ENCODE results near the gene CNTFR.

CNTFR gene

GRCh38 chr9:34620061-34620994, 30.8 kb upstream of the CNTFR start, which contains the start of gene DCTN3:
Gene DCTN3, minus strand, starts transcription at chr9:34620495. Its CDS starts 31 bp downstream, at chr9:34620464.
- DNase-seq (ENCODE audit: low spot score), result peak; percentile 96

GRCh38 chr9:34615132-34615531, 25.6 kb upstream of the CNTFR start:
- DNase-seq (ENCODE audit: low spot score), result no peak

DNA sequence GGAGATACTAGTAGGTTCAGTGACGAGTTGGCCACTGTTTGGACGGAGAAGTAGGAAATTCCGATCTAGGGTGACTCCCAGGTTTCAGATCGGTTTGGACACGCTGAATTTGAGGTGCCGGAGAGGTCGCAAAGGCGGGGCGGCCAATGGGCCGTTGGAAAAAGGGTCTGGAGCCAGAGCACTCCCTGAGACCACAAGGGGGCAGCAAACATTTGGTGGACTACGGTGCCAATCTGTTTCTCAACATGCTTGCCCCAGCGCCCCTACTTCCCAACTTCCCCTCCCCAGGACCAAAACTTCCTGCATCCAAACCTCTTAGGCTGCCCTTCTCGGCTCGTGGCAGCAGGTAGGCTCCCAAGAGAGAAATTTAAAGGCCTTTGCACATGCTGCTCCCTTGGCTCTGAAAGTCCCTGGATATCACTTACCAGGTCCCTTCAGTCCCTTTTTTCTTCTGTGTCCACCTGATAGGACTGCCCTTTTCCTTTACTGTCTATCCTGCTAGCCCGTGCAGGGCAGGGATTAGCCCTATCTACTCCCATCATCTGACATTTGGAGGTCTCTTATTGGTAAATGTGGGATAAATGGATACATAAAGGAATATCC, 23.4 kb upstream of the CNTFR start:
- peak; percentile 77 for DNase-seq (ENCODE audit: low spot score)

DNA sequence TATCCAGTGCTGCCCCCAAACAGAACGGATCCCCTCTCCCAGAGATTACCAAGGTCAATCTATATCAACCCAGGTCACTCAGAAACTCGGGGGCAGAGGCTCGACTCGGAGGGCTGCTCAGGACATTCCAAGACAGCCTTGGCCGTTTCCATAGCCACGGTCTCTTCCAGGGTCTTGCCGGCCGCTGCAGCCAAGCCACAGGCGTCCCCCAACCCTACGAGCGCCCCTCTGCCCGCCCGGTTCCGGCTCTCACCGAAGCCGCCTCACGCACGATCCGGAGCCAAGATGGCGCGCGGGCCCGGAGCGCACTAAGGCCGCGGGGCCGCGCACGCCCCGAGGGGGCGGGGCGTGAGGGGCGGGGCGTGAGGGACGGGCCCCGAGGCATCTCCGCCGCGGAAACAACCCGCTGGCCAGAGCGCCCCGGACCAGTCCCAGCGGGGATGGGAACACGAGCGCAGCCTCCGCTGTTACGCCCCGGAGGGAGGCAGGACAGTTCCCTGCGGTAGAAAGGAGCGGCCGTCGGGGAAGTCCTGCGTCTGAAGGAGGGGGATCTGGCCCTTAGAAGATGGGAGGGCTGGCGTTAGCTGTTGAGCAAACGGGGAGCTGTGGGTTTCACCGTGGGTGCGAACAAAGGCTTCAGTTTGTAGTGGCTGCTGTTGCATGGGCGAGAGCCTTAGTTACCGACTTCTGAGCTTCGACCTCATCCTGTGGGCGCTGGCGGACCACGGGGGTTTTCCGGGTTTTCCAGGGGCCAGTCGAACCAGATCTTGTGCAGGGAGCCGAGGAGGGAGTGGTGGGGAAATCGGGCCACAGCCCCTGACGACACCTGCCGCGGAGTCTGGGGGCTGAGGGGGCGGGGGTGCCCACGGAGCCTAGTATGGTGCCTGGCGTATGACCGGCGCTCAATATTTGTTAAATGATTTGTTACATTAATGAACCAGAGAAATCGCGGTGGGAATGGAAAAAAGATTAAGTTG, 22.6 kb upstream of the CNTFR start, which contains the start of gene RPP25L:
Gene RPP25L (minus strand): TSS at position 287 of the 977 bp plus-strand sequence. CDS start 801 bp downstream, outside the sequence.
- DNase-seq (ENCODE audit: low spot score), result peak; percentile 90

DNA sequence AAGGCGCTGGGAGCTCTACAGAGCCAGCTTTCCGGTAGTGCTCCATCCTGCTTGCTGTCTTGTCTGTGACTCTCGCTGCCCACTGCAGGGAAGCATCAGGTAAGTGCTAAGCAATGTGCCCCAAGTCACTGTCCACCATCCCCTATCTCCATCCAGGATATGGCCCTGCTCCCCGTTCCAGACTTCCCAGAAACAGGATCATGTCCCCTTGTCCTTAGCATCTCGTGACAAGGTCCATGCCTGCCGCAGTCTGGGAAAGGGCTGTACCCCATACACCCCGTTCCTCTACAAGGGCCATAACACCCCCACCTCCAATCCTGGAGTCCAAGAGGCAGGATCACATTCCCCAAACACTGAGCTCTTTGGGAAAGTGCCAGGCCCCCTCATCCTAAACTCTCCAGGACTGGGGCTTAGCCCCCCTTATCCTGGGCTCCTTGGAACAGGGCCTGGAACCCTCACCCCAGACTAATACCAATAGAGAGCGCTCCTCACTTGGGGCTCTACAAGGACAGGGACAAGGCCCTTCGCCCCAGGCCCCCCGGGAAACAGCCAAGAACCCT, 21.8 kb upstream of the CNTFR start:
- no peak for DNase-seq (ENCODE audit: low spot score)

GRCh38 chr9:34610434-34611206, 21.1 kb upstream of the CNTFR start:
- no peak for DNase-seq (ENCODE audit: low spot score)

DNA sequence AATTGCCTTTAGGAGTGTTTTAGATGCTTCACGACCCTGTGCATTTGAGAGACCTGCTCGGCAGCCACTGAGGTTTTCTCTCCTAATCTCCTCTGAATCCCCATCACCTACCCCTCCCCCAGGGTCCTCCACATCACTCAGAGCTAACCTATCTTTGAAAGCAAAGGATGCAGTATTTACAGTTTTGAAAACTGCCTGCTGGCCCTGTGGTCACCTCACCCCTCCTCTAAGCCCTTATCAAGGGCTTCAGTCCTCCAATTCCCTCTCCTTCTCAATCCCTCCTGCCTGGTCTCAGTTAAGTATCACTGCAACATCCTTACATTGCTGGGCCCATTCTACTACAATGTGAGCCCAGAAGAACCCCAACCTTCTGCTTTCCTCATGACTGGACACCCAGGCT, 17.8 kb upstream of the CNTFR start:
- no peak for DNase-seq (ENCODE audit: low spot score)

DNA sequence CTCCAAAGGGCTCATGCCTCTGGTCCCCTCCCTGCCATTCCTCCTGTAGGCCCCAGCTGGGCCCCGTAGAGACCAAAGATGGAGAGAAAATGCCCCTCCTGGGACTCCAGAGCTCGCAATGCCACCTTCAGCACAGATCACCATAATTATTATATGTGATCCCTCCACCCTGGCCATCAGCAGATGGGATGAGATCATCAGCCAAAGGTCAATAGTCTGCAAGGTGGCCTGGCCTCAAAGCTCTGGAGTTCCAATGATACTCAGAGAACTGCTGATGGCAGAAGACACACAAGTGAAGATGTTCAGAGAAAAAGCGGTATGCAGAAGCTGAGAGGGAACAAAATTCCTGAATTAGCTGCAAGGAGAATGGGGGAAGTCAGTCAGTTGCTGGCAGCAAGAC, 17.4 kb upstream of the CNTFR start:
- no peak for DNase-seq (ENCODE audit: low spot score)

- DNase-seq (ENCODE audit: low spot score), result no peak
These were observed 16.7 kb upstream of the CNTFR start for GRCh38 chr9:34606190-34606589.

DNA sequence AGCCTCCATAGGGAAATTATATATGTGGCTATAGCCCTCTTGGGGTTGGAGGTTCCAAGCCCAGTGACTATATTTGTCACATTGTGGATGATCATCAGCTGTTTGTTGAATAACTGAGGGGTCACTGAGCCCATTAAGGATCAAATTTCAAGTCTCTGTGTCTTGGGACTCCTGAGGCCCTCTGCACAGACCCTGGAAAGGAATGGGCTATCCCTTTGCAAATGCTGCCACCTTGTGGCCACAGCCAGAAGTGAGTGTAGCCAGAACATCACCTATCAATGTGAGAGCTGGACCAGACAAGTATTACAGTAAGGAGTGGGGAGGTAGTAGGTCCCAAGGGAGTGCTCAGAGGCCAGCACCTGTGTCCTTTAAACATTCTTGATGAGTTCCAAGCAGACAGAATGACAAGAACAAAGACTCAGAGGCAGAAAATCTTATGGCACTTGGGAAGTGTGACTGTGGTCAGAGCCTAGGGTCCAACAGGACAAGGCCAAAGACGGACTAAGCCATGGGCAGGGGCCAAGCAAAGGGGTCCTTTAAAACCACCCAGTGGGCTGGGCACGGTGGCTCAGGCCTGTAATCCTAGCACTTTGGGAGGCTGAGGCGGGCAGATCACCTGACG, 14.2 kb upstream of the CNTFR start:
- peak; percentile 64 for DNase-seq (ENCODE audit: low spot score)

DNA sequence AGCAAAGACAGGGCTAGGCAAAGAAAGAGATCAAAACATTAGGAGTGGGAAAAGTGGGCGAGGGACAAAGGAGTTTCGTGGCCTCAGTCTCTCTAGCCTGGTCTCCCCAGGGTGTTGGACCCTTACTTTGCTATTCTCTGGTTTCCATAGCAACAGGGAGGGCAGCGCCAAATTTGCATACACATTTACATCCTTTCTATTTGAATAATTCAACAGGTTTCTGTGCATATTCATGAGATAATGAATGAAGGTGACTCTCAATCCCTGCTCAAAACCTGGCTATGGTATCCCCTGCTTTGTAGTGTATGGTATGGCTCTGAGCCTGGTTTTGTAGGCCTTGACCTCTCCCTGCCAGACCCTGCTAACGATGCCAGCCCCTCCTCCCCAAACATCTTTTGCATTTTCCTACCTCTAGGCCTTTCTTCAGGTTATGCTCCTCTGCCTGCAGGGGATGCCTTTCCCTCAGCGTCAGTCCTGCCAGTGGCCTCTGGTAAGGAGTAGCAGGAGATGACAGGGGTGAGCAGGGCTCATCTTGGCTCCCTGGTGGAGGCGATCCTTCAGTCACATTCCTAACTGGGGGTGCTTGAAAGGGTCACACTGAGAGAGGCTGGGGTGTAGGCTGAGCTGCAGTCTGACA, 12.5 kb upstream of the CNTFR start:
- no peak for DNase-seq (ENCODE audit: low spot score)

- DNase-seq (ENCODE audit: low spot score), result no peak
These were observed 11.4 kb upstream of the CNTFR start for GRCh38 chr9:34600908-34601307.

GRCh38 chr9:34599546-34599945, 10.0 kb upstream of the CNTFR start:
- DNase-seq (ENCODE audit: low spot score), result no peak

- no peak for DNase-seq (ENCODE audit: low spot score)
These were observed 4.7 kb upstream of the CNTFR start for GRCh38 chr9:34594177-34594576.

DNA sequence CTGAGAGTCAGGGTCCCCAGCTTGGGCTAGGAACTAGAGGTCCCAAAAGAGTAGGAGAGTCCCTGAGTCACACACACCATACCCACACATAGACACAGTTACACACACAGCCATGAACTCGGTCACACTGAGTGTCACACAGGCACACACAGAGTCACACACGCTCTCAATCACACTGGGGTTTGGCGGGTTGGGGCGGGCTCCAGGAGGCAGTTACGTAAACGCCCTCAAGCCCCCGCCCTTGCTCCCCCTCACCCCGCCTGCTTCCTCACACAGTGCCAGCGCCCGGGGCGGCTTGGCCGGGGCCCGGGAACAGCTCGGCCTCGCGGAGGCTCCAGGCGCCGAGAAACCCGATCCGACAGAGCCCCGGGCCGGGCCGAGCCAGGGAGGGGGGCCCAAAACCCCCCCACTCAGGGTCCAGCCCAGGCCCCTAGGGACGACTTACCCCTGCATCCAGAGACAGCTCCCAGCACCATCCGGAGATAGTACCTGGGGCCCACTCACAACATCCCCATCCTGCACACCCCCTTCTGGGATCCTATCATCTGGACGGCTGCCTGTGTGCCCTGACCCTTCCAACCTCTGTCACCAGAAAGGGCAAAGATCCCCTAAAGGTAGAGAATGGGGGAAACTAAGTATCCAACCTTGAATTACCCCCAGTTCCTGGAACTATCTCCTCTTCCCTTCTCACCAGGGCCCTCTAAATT, 3.5 kb upstream of the CNTFR start:
- peak; percentile 72 for DNase-seq (ENCODE audit: low spot score)

DNA sequence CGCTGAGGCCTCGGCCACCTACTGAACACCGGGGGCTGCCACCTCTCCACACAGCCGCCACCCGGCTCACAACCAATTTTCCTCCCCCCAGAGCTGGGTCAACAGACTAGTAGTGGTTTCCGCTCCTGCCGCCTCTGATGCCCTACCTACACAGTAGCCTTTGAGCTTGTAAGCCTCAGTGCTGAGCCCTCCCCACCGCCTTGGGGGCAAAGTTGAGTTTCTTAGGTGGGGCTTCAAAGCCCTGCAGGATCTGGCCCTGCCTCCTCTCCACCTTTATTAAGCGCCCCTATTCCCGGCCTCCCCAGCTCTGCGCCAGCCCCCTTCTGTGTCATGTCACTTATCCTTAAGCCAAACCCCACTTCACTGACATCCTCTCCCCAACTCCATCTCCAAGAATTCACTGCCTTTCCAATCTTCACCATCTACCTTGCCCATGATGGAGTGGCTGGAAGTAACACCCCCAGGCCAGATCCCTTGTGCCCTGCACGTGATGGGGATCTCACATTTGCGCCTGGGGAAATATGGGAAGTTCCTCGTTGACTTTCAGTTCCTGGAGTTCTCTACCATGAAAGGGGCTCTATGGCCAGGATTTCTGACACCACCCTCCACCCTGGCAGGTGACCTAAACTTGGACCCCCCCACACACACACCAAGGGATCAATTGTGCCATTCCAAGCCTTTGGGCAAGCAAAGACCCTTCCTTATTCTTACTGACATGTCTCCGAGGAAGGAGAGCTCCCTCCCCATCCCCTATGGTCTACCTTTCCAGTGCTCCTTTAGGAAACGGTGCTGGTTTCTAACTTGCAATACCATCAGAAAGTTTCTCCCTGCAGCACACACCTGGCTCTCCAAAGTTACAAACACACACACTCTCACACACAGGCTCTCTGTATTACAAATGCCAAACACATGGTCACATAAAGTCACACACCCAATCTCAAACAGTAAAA, 2.7 kb upstream of the CNTFR start:
- no peak for DNase-seq (ENCODE audit: low spot score)

DNA sequence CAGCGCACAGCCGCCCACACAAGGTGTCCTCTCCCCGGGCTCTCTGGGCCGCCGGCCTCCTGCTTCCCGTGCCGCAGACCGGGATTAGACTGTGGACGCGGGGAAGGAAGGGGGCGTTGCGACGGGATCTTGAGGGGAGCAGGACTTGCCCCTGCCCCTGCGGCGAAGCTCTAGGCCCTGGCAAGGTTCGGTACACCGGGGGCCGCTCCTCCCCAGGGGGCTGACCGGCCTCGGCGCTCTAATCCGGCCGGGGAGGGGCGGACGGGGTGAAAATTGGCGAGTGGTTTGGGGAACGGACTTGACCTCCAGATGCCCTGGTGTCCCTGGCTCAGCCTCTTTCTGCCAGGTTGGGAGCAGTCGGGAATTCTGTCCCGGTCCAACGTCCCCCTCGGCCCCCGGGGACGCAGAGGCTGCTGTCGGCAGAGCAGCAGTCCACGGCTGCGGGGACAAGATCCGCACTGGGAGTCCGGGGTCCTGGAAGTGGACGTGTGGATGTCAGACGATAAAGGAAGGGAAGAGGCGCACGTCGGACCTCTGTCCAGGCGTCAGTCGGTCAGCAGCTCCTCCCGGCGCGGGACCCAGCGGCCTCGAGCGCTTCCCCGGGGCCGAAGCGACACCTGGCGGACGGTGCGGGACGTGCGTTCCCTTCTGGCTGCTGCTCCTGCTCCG, 1.9 kb upstream of the CNTFR start:
- peak; percentile 75 for DNase-seq (ENCODE audit: low spot score)

Data from putamen (tissue), 1 donor.